Neutrophil (primary cell): ENCODE data around the gene NTRK3.

Experiments used
- H3K27ac ChIP-seq: fragments of 200-600 bp; sonication (generic); 2 replicates; pipeline ENCODE4 v1.5.1; 2016; ENCODE audit warnings: mild to moderate bottlenecking, moderate library complexity
- H3K27me3 ChIP-seq: fragments of 200-600 bp; sonication (generic); 2 replicates; pipeline ENCODE4 v1.6.0; 2016; ENCODE audit warnings: mild to moderate bottlenecking
- H3K36me3 ChIP-seq: fragments of 200-600 bp; sonication (generic); 2 replicates; pipeline ENCODE4 v1.5.1; 2017
- H3K4me1 ChIP-seq, 2 experiments: fragments of 200-600 bp in 1 of 2; sonication (generic) in 1 of 2; 1 replicate in 1 of 2; 2 replicates in 1 of 2; pipeline versions ENCODE4 v1.5.1 to v1.6.1; 2013 to 2016; ENCODE audit warnings: low read depth in 1 of 2, low read length in 1 of 2, mild to moderate bottlenecking in 1 of 2, moderate library complexity in 1 of 2; ENCODE audit not compliant: control insufficient read depth in 1 of 2, insufficient read depth in 1 of 2
- H3K4me3 ChIP-seq, 2 experiments: fragments of 200-600 bp in 1 of 2; sonication (generic) in 1 of 2; 1 replicate in 1 of 2; 2 replicates in 1 of 2; pipeline ENCODE4 v1.5.1; 2013 to 2016; ENCODE audit warnings: low read depth in 1 of 2, low read length in 1 of 2, mild to moderate bottlenecking in 1 of 2, moderate library complexity in 1 of 2
- H3K9me3 ChIP-seq: fragments of 200-600 bp; sonication (generic); 2 replicates; pipeline ENCODE4 v1.5.1; 2016
- TF ChIP-seq, protein P1 (sequence below): fragments of 200-600 bp; sonication (generic); IDR thresholded peaks from 2 replicates; pipeline ENCODE4 v1.5.1; 2016; ENCODE audit warnings: antibody characterized with exemption

NTRK3 gene

DNA sequence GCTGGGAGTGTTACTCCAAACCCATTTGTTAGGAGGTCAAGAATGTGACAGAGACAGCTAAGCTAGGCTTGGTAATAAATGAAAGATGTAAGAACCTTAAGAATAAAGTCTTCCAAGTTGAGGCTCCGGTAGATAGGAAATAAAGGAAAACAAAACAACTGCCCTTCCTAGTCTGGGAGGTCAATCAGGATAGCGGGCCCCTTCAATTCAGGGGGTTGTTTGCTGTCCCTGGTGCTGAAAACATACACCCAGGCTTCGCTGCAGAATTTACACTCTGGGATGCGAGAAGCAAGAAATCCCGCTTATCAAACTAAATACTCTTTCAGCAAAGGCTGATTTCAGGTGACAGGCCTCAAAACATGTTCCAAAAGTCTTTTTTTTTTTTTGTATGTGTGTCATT is 393.4 kb downstream of the NTRK3 start:
- Histone ChIP-seq H3K4me3 (no peak overlapping the region), H3K9me3 (no peaks in the 10 kb centered on the region), H3K4me1 (no peaks in the 10 kb centered on the region), H3K36me3 (no peaks in the 10 kb centered on the region), H3K27ac (no peak overlapping the region), H3K27me3 (peaks cover 46% of the 10 kb centered on the region)
- TF ChIP-seq, protein P1, sequence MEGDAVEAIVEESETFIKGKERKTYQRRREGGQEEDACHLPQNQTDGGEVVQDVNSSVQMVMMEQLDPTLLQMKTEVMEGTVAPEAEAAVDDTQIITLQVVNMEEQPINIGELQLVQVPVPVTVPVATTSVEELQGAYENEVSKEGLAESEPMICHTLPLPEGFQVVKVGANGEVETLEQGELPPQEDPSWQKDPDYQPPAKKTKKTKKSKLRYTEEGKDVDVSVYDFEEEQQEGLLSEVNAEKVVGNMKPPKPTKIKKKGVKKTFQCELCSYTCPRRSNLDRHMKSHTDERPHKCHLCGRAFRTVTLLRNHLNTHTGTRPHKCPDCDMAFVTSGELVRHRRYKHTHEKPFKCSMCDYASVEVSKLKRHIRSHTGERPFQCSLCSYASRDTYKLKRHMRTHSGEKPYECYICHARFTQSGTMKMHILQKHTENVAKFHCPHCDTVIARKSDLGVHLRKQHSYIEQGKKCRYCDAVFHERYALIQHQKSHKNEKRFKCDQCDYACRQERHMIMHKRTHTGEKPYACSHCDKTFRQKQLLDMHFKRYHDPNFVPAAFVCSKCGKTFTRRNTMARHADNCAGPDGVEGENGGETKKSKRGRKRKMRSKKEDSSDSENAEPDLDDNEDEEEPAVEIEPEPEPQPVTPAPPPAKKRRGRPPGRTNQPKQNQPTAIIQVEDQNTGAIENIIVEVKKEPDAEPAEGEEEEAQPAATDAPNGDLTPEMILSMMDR = no peak

DNA sequence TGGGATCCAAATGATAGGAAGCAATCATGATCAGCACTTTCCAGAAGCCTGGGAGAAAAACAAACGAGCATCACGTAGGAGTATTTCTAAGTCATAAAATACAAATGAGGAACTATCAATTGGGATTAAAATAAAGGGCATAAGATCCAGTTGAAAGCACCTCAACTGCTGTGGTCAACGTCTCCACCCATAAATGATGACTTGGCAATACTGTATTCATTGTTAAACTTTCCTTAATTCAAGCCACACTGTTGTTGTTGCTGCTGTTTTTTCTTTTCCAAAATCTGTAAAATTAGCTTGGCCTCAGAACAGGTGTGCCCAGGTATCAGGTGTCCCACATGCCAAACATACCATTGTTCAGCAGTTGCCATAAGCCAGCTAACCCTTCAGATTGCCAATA is 395.8 kb downstream of the NTRK3 start:
- no peaks in the 10 kb centered on the region for H3K4me1 ChIP-seq
- TF ChIP-seq, protein P1 = no peak
- H3K27me3 ChIP-seq = peaks cover 36% of the 10 kb centered on the region
- no peaks in the 10 kb centered on the region for H3K9me3 ChIP-seq
- H3K4me3 ChIP-seq = no peak overlapping the region
- no peaks in the 10 kb centered on the region for H3K36me3 ChIP-seq
- no peak overlapping the region for H3K27ac ChIP-seq

DNA sequence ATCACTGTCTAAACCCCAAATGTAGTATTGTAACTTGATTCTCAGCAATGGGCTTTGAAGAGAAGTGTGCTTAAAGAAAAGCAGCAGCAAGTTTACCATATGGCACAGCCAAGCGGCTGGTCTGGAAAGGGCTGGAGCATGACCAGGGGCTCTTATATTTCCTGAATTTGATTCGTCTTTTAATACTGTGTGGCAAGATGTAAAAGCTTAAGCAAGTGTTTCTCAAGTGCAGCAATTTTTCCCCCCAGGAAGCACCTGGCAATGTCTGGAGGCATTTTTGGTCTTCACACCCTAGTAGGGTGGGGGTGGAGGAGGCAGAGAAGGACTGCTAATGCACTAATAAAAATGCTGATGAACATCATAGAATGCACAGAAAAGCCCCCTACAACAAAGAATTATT is 397.9 kb downstream of the NTRK3 start:
- Histone ChIP-seq H3K27me3 (peaks cover 36% of the 10 kb centered on the region), H3K36me3 (no peaks in the 10 kb centered on the region)
- TF ChIP-seq, protein P1 = no peak

DNA sequence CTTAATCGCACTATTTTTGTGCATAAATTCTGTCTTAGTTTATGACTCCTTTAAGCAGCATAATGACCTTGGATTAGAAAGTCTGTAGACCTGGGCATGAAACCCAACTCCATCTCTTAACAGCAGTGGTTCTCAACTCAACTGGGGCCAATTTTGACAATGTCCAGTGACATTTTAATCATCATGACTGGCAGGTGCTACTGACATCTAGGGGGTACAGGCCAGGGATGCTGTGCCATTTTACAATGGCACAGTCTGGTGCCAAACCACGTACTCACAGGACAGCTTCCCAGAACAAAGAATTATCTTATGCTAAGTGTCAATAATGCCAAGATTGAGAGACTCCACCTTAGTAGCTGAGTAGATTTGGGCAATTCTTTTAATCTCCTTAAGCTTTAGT is 405.0 kb downstream of the NTRK3 start:
- Histone ChIP-seq H3K27me3 (peaks cover 12% of the 10 kb centered on the region), H3K4me1 (no peaks in the 10 kb centered on the region), H3K36me3 (no peaks in the 10 kb centered on the region), H3K27ac (no peak overlapping the region), H3K9me3 (no peaks in the 10 kb centered on the region), H3K4me3 (no peak overlapping the region)
- TF ChIP-seq, protein P1 = no peak

More for the DNA sequence above, 397.9 kb downstream of the NTRK3 start:
- H3K9me3 ChIP-seq = no peaks in the 10 kb centered on the region
- no peak overlapping the region for H3K4me3 ChIP-seq
- H3K27ac ChIP-seq = no peak overlapping the region
- no peaks in the 10 kb centered on the region for H3K4me1 ChIP-seq

DNA sequence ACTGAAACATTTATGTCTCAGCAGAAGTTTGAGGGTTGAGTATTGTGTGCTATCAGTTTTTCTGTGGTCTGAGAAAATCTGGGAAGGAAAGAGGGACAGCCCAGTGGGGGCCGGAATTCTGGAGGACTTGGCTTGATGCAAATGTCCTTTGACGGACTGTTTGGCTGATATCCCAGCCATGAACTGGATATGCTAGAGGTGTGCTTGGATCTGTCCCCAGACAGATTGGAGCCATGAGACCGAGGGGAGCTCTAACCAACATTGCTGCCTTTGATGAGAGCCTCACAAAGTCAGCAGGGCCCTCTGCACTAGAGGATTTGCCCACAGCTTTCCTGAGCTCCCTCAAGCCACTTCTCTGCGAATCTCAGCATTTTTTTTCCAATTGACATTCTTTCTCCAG is 405.6 kb downstream of the NTRK3 start:
- no peak overlapping the region for H3K27ac ChIP-seq
- TF ChIP-seq, protein P1 = no peak

DNA sequence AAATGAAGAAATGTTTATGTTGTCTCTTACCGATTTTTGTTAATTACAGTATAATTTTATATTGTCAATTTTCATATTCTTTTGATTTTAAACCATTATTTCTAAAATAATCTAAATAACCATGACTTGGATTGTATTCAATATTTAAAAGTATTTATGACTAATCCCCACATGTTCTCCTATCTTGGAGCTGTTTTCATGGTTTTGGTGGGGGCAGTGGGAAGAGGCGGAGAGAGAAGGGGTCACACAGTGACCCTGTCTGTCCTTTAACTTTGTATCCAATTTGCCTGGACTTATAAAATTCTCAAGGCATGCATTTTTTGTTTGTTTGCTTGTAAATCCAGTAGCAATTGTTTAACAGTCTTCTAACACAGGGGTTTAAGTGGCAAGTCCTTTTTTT is 407.4 kb downstream of the NTRK3 start:
- Histone ChIP-seq H3K9me3 (no peaks in the 10 kb centered on the region), H3K36me3 (no peaks in the 10 kb centered on the region), H3K4me3 (no peak overlapping the region), H3K27me3 (peaks cover 4% of the 10 kb centered on the region), H3K4me1 (no peaks in the 10 kb centered on the region), H3K27ac (no peak overlapping the region)
- TF ChIP-seq, protein P1 = no peak

More for the DNA sequence above, 405.6 kb downstream of the NTRK3 start:
- no peak overlapping the region for H3K4me3 ChIP-seq
- H3K36me3 ChIP-seq = no peaks in the 10 kb centered on the region
- H3K27me3 ChIP-seq = peaks cover 12% of the 10 kb centered on the region
- no peaks in the 10 kb centered on the region for H3K4me1 ChIP-seq
- H3K9me3 ChIP-seq = no peaks in the 10 kb centered on the region
